GM10248 (cell line): ENCODE results near the gene FAM72D.
"Not testable (repeated sequence)": the region's sequence is repeated elsewhere in the genome, so short reads cannot be mapped to it uniquely, and the experiment has no call there.

ENCODE experiments used
- CTCF ChIA-PET: fragments of 300-600 bp; sonication (Branson Sonifier 250); formaldehyde crosslinking; extraction: SDS; loops from one replicate; lab custom pipeline; 2021; ENCODE audit warnings: antibody characterized with exemption; lab: Yijun Ruan, JAX
- POLR2A ChIA-PET: fragments of 350-650 bp; sonication (Branson Sonifier 250); formaldehyde crosslinking; extraction: SDS; loops from one replicate; lab custom pipeline; 2020; ENCODE audit warnings: antibody characterized with exemption; lab: Yijun Ruan, JAX
- DNase-seq: peaks from one replicate; pipeline ENCODE4 v3.0.0; 2012; ENCODE audit errors: extremely low spot score

FAM72D gene

DNA sequence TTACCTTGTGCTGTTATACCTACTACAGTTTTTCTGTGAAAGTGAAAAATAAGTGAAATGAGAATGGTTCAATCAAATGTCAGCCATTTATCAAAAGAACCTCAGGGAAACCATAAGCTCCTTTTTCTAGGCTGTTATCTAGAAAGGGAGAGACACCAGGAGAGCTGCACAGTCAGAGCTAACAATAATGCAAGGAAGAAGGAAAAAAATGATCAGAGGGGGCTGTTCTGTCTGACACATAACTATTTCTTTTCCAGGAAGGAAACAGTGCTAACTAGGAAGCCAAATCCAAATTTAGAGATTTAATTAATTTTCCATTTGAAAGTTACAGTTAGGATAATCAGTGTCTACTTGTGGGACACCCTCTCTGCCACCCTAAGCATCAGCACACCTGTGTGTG lies 31.4 kb downstream of the FAM72D start:
- POLR2A ChIA-PET, CTCF ChIA-PET, DNase-seq: not testable (repeated sequence)

DNA sequence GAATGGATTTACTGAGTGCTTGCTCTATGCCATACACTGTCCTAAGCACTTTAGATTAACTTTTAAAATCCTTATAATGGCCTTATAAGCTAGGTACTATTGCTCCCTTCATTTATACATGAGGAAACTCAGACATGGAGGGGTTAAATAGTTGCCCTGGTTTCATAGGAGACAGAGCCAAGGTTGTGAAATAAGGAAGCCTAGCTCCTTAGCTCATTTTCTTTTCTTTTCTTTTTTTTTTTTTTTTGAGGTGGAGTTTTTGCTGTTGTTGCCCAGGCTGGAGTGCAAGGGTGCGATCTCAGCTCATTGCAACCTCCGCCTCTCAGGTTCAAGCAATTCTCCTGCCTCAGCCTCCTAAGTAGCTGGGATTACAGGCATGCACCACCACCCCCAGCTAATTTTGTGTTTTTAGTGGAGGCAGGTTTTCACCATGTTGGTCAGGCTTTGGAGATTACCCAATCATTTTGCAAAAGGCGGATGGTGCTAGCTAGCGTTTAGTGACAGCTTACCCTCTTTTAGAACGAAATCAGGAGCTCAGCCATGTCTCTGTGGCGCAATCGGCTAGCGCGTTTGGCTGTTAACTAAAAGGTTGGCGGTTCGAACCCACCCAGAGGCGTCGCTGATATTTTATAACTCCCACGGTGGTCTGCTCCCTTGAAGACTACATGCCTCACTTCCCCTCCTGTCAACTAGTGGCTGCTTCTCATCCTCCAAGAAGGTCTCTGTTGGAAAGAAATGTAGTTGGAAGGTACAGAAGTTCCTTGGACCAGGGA lies 33.1 kb downstream of the FAM72D start:
- POLR2A ChIA-PET, CTCF ChIA-PET, DNase-seq: not testable (repeated sequence)

DNA sequence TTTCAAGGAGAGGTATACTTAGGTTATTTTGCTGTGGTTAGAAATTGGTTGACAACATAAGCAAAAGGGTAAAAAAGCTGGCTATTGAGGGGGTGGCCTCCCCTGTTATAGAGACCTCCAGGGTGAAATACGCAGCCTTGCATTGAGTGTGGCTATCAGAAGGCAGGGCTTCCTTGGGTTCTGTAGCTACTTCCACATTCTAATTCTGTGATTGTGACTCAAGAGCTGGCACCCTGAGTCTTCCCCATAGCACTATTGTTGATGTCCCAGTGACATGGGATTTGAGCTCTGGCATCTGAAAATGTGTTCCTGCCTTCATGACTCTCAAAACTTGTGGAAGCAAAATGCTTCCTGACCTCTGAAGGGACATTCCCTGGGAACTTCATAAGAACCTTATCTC lies 38.7 kb downstream of the FAM72D start:
- POLR2A ChIA-PET, DNase-seq, CTCF ChIA-PET: not testable (repeated sequence)

DNA sequence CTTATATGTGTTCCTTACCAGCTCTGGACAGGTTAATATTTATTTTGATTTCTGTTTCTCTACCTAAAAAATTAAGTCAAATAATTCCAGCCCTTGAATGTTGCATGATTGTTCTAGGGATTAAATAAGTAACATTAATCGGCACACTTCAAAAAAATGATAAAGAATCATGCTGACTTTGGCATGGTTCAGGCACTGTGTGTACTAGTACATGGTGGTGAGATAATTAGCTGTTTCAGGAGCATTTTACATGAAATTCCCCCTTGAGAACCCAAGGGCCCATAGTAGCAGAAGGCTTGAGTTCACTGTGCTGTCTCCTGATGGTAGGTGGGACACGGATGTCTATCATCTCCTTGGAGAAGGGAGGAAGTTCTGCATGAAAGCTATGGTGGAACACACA lies 44.8 kb downstream of the FAM72D start:
- POLR2A ChIA-PET, DNase-seq, CTCF ChIA-PET: not testable (repeated sequence)

DNA sequence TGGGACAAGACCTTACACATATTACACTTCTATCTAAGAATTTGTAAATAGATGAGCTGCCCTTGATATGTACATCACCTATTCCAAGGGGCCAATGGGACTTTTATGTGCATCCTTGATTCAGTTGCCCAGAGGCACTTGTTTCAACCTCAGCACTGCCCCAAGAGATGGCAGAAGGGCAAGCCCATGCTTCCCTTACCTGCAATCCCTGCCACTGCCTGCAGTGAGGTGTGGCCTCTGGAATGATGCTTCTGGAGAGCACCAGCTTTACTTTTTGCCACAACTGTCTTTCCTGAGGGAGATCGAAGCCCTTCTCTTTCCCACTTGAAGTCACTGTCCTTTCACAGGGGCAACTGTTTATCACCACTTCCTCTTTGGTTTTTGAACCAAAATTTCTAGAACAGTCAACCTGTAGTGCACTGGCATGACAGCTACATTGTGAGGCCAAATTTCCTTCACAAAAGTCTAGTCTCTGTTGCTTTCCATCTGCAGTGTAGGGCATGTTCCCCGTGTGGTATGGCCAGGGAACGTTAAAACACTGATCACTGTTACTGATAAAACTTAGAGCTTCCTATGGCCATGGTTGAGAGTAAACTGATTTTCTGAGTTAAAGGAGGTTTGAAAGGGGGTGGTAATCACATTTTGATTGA lies 48.6 kb downstream of the FAM72D start:
- CTCF ChIA-PET, POLR2A ChIA-PET, DNase-seq: not testable (repeated sequence)

DNA sequence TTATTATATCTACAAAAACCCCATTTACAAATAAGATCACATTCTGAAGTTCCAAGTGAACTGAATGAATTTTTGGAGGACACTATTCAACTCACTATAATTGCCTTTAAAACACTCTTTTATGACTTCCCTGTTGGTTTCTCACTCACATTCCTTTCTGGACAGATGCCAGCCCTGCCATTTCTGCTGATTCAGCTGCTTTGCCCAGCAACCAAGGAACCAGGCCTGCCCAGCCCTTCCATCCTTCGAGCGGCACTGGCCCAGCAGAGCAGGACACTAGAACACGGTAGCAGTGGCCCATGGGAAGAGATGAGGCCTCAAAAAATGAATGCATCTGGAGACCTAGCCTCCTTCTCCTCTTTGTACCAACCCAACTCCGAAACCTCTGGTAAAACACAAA lies 50.5 kb downstream of the FAM72D start:
- DNase-seq, POLR2A ChIA-PET, CTCF ChIA-PET: not testable (repeated sequence)

GRCh38 chr1:145147172-145147571 lies 51.4 kb downstream of the FAM72D start:
- DNase-seq, CTCF ChIA-PET, POLR2A ChIA-PET: not testable (repeated sequence)

- CTCF ChIA-PET, result not testable (repeated sequence)
These were observed 59.6 kb downstream of the FAM72D start for GRCh38 chr1:145155421-145155820.

GRCh38 chr1:145155873-145156272 lies 60.1 kb downstream of the FAM72D start:
- DNase-seq, CTCF ChIA-PET, POLR2A ChIA-PET: not testable (repeated sequence)

More at GRCh38 chr1:145155421-145155820, 59.6 kb downstream of the FAM72D start:
- POLR2A ChIA-PET, DNase-seq: not testable (repeated sequence)

DNA sequence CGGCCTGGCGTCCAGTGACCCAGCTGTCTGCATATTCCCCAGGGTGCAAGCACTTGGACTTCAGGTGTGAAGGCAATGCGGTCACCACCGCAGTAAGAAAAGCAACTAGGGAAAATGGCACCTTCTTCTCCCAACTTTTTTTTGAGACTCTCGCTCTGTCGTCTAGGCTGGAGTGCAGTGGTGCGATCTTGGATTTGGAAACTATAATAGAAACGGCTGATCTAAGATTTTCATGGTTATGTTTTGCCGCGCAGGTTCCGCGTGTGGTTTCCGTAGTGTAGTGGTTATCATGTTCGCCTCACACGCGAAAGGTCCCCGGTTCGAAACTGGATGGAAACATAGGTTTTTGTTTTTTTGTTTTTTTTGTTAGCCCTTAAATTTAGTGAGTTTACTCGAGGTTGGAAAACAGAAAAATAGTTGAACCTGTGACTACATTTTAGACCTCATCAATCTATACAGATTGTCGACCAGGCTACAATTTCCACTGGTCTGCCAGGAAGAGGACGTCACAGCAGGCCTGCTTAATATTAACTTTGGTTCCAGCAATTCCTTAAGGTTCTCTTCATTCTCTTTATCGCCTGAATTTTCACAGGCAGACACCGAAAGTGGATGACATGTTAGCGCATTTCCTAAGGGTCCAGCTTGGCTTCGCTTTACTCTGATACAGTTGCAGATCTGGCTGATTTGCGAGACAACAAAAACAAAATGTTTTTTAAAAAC lies 61.3 kb downstream of the FAM72D start:
- DNase-seq, CTCF ChIA-PET, POLR2A ChIA-PET: not testable (repeated sequence)

GRCh38 chr1:145157715-145158114 lies 61.9 kb downstream of the FAM72D start:
- POLR2A ChIA-PET, CTCF ChIA-PET: not testable (repeated sequence)

GRCh38 chr1:145161046-145161752 lies 65.4 kb downstream of the FAM72D start:
- POLR2A ChIA-PET, DNase-seq, CTCF ChIA-PET: not testable (repeated sequence)

More at GRCh38 chr1:145157715-145158114, 61.9 kb downstream of the FAM72D start:
- DNase-seq, result not testable (repeated sequence)
